Retina (tissue), 1 donor: Measurements from ENCODE around the gene TMEM128.
"Not testable (repeated sequence)": the region's sequence is repeated elsewhere in the genome, so short reads cannot be mapped to it uniquely, and the experiment has no call there.

ENCODE experiments used
- DNase-seq: peaks from one replicate; pipeline ENCODE4 v3.0.0-alpha.2; 2016

The TMEM128 gene

GRCh38 chr4:4248029-4248884 lies at the start of gene TMEM128:
Gene TMEM128, minus strand, starts transcription at chr4:4248223. Its CDS starts 21 bp downstream, at chr4:4248202.
- peak; percentile 99 for DNase-seq

GRCh38 chr4:4296283-4296846 lies 48.3 kb upstream of the TMEM128 start:
- DNase-seq: no peak

GRCh38 chr4:4293279-4293678 lies 45.3 kb upstream of the TMEM128 start:
- no peak for DNase-seq

GRCh38 chr4:4289941-4290850 lies 42.2 kb upstream of the TMEM128 start, which contains the start of the genes LYAR and ZBTB49:
Gene LYAR, minus strand, starts transcription at chr4:4290154. Its CDS starts 6,412 bp downstream, at chr4:4283742.
Gene ZBTB49, plus strand, starts transcription at chr4:4290251. Its CDS starts 9,695 bp downstream, at chr4:4299946.
- DNase-seq: peak; percentile 96

GRCh38 chr4:4289597-4289940 lies 41.5 kb upstream of the TMEM128 start:
- DNase-seq: no peak

- no peak for DNase-seq
Observed at GRCh38 chr4:4289055-4289454, 41.0 kb upstream of the TMEM128 start.

GRCh38 chr4:4288098-4288497 lies 40.1 kb upstream of the TMEM128 start:
- no peak for DNase-seq

GRCh38 chr4:4284827-4285618 lies 37.0 kb upstream of the TMEM128 start:
- no peak for DNase-seq

- no peak for DNase-seq
Observed at GRCh38 chr4:4281787-4282186, 33.8 kb upstream of the TMEM128 start.

- no peak for DNase-seq
Observed at GRCh38 chr4:4277531-4277930, 29.5 kb upstream of the TMEM128 start.

- DNase-seq: no peak
Observed at GRCh38 chr4:4274226-4274625, 26.2 kb upstream of the TMEM128 start.

- no peak for DNase-seq
Observed at GRCh38 chr4:4271912-4272311, 23.9 kb upstream of the TMEM128 start.

- DNase-seq: no peak
Observed at GRCh38 chr4:4270529-4270928, 22.5 kb upstream of the TMEM128 start.

- DNase-seq: no peak
Observed at GRCh38 chr4:4269856-4270255, 21.8 kb upstream of the TMEM128 start.

GRCh38 chr4:4269331-4269731 lies 21.3 kb upstream of the TMEM128 start:
- no peak for DNase-seq

GRCh38 chr4:4268776-4269175 lies 20.8 kb upstream of the TMEM128 start:
- DNase-seq: no peak

- no peak for DNase-seq
Observed at GRCh38 chr4:4267981-4268380, 20.0 kb upstream of the TMEM128 start.

- no peak for DNase-seq
Observed at GRCh38 chr4:4260185-4260751, 12.2 kb upstream of the TMEM128 start.

GRCh38 chr4:4259484-4260100 lies 11.6 kb upstream of the TMEM128 start:
- DNase-seq: no peak

- DNase-seq: not testable (repeated sequence)
Observed at GRCh38 chr4:4257705-4258104, 9.7 kb upstream of the TMEM128 start.

GRCh38 chr4:4256799-4257198 lies 8.8 kb upstream of the TMEM128 start:
- DNase-seq: no peak

- DNase-seq: no peak
Observed at GRCh38 chr4:4254666-4255065, 6.6 kb upstream of the TMEM128 start.
